OCI-LY7 (cell line): ENCODE data around the gene COL28A1.

Experiments
- CTCF ChIP-seq: fragments of 200-600 bp; sonication (generic); conservative IDR thresholded peaks from 2 replicates; pipeline ENCODE4 v1.5.1; 2014; ENCODE audit warnings: mild to moderate bottlenecking, antibody characterized with exemption, low read length, moderate library complexity, mixed read lengths
- EZH2phosphoT487 ChIP-seq: fragments of 200-600 bp; sonication (generic); IDR thresholded peaks from 2 replicates; pipeline ENCODE4 v1.6.1; 2018; ENCODE audit warnings: low read depth, borderline replicate concordance, mild to moderate bottlenecking, mixed run types, antibody characterized with exemption, low read length, moderate library complexity, mixed read lengths

- TF ChIP-seq CTCF (no peak), EZH2phosphoT487 (no peak)
Measured at GRCh38 chr7:7347045-7347444, 188.6 kb downstream of the COL28A1 start.
